HCT116 (cell line): ENCODE measurements around the gene CDC14A.

Source experiments
- CTCF ChIP-seq, 3 experiments: fragments of 200-600 bp in 1 of 3; sonication (generic) in 1 of 3; IDR thresholded peaks in 2 of 3; conservative IDR thresholded peaks in 1 of 3; 2 replicates each; pipeline ENCODE4 v1.5.1; 2012 to 2017; ENCODE audit warnings: low read depth in 2 of 3, low read length in 2 of 3, antibody characterized with exemption in 1 of 3, borderline replicate concordance in 1 of 3, control low read depth in 1 of 3, mild to moderate bottlenecking in 1 of 3, mixed read lengths in 1 of 3, mixed run types in 1 of 3, moderate library complexity in 1 of 3; ENCODE audit not compliant: insufficient read depth in 1 of 3
- EZH2 ChIP-seq: fragments of 200-600 bp; sonication (generic); IDR thresholded peaks from 2 replicates; pipeline ENCODE4 v1.6.1; 2017; ENCODE audit warnings: antibody characterized with exemption, mixed run types
- POLR2A ChIP-seq: IDR thresholded peaks from 2 replicates; pipeline ENCODE4 v1.7.0; 2011; ENCODE audit warnings: borderline replicate concordance; ENCODE audit not compliant: insufficient read depth, insufficient read length; ENCODE audit errors: extremely low read depth
- POLR2AphosphoS5 ChIP-seq: IDR thresholded peaks from 2 replicates; pipeline ENCODE4 v1.6.1; 2011; ENCODE audit warnings: mild to moderate bottlenecking, low read depth, low read length, moderate library complexity
- RAD21 ChIP-seq: IDR thresholded peaks from 2 replicates; pipeline ENCODE4 v1.6.1; 2012; ENCODE audit warnings: low read depth, mild to moderate bottlenecking
- SIN3A ChIP-seq: IDR thresholded peaks from 2 replicates; pipeline ENCODE4 v1.6.1; 2012; ENCODE audit warnings: low read depth

DNA sequence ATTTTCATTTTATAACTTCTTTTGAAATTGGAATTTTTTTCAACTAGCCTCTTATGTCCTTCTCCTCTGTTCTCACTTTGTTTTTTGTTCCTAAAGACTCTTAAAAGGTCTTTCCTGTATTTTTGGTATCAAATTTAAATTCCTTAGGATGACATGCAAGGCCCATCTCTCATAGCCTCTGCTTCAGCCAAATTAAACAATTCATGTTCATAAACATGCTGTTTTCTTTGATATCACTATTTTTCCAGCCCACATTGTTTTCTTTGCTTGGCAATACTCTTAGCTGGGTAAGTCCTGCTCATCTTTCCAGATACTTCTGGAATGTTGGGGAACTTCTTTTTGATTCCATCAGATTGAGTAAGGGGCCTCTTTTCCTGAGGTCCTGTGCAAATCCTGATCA, 129.9 kb downstream of the CDC14A start:
- TF ChIP-seq CTCF (IDR thresholded peaks at IDR 0.05 in 2 of 3, conservative IDR thresholded peaks at IDR 0.05 in 1 of 3; ENCODE audit: borderline replicate concordance in 1 of 3, insufficient read depth in 1 of 3, low read depth in 2 of 3, low read length in 2 of 3) (no peak), RAD21 (no peak), POLR2A (no peak), EZH2 (no peak), POLR2AphosphoS5 (no peak), SIN3A (no peak)
